Measurements from ENCODE around the gene PABPN1. TPM values are rescaled to one million over a fixed set of nuclear protein-coding genes. Genes with fewer than 3 reads are reported as not detected.

Gene PABPN1
- total and polyA plus RNA-seq, 9 of the 15 experiments (the other 6 are each of a cell fraction or from before 2014, with no cell fraction given): 32.6 to 388 (median 178) TPM

DNA sequence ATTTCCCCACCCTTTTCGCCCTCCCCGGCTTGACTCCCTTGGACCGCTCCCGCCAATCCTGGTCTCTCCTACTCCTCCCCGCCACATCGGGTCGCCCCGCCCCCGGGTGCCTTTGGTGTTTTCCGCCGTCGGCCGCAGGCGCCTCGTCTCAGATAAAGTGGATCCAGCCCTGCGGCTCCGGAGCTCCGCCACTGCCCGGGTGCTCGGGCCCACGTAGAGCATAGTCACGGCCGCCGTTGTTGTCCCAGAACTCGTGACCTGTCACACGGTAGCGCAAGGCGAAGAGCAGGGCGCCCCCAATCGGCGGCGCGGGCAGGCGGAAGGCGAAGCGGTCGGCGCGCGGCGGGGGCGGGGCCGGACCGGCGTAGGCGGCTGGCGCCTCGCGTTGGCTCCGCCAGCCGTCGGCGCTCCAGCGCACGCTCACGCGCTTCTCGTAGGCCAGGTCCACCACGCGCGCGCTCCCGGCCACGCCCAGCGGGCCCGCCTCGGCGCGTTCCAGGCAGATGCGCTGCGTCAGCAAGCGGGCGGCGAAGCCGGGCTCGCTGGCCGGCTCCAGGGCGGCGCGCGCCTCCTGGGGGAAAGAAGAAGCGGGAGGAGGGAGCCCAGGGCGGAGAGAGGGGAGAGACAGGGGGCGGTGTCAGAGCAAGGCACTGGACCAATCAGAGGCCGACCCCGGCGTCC lies 19.8 kb upstream of the PABPN1 start (continued):
- TF ChIP-seq, protein P1, sequence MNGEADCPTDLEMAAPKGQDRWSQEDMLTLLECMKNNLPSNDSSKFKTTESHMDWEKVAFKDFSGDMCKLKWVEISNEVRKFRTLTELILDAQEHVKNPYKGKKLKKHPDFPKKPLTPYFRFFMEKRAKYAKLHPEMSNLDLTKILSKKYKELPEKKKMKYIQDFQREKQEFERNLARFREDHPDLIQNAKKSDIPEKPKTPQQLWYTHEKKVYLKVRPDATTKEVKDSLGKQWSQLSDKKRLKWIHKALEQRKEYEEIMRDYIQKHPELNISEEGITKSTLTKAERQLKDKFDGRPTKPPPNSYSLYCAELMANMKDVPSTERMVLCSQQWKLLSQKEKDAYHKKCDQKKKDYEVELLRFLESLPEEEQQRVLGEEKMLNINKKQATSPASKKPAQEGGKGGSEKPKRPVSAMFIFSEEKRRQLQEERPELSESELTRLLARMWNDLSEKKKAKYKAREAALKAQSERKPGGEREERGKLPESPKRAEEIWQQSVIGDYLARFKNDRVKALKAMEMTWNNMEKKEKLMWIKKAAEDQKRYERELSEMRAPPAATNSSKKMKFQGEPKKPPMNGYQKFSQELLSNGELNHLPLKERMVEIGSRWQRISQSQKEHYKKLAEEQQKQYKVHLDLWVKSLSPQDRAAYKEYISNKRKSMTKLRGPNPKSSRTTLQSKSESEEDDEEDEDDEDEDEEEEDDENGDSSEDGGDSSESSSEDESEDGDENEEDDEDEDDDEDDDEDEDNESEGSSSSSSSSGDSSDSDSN (IDR thresholded peaks at IDR 0.05; ENCODE audit: borderline replicate concordance in 1 of 2, low read depth in 2 of 2, low read length in 2 of 2): peak; percentile 97 to 99
- TF ChIP-seq ZNF121 (CRISPR knock-in tag; conservative IDR thresholded peaks at IDR 0.05) (no peak), MED1 (CRISPR knock-in tag; IDR thresholded peaks at IDR 0.05; ENCODE audit: borderline replicate concordance) (no peak), TGIF2 (CRISPR knock-in tag; IDR thresholded peaks at IDR 0.05) (no peak), ILK (tag; IDR thresholded peaks at IDR 0.05; ENCODE audit: borderline replicate concordance, low read depth) (no peak), NCOR1 (IDR thresholded peaks at IDR 0.05) (no peak), CBX8 (IDR thresholded peaks at IDR 0.05; ENCODE audit: borderline replicate concordance, extremely low read depth, low read depth, low read length, poor library complexity, severe bottlenecking) (no peak), EZH2 (IDR thresholded peaks at IDR 0.05; ENCODE audit: borderline replicate concordance, low read depth, low read length) (no peak), FOXM1 (IDR thresholded peaks at IDR 0.05; ENCODE audit: low read depth) (no peak), FOXM1 (CRISPR knock-in tag; IDR thresholded peaks at IDR 0.05; ENCODE audit: low read depth) (no peak; the same call in 1 of the 2 replicates), MTA2 (IDR thresholded peaks at IDR 0.05; ENCODE audit: low read depth) (no peak), ZBTB7A (IDR thresholded peaks at IDR 0.05; ENCODE audit: borderline replicate concordance, control insufficient read depth, low read depth, low read length) (0 out of 2 replicates have a peak, but pooled peaks have one; percentile 56), FUS (optimal IDR thresholded peaks at IDR 0.05; ENCODE audit: low read depth, low read length) (no peak), CBX5 (IDR thresholded peaks at IDR 0.05; ENCODE audit: borderline replicate concordance, low read depth) (no peak)
- TF ChIP-seq, protein P2, sequence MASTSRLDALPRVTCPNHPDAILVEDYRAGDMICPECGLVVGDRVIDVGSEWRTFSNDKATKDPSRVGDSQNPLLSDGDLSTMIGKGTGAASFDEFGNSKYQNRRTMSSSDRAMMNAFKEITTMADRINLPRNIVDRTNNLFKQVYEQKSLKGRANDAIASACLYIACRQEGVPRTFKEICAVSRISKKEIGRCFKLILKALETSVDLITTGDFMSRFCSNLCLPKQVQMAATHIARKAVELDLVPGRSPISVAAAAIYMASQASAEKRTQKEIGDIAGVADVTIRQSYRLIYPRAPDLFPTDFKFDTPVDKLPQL (IDR thresholded peaks at IDR 0.05; ENCODE audit: extremely low read depth, insufficient read length): no peak
- TF ChIP-seq, protein P3, sequence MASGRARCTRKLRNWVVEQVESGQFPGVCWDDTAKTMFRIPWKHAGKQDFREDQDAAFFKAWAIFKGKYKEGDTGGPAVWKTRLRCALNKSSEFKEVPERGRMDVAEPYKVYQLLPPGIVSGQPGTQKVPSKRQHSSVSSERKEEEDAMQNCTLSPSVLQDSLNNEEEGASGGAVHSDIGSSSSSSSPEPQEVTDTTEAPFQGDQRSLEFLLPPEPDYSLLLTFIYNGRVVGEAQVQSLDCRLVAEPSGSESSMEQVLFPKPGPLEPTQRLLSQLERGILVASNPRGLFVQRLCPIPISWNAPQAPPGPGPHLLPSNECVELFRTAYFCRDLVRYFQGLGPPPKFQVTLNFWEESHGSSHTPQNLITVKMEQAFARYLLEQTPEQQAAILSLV (tag; IDR thresholded peaks at IDR 0.05): no peak
- TF ChIP-seq, protein P4, sequence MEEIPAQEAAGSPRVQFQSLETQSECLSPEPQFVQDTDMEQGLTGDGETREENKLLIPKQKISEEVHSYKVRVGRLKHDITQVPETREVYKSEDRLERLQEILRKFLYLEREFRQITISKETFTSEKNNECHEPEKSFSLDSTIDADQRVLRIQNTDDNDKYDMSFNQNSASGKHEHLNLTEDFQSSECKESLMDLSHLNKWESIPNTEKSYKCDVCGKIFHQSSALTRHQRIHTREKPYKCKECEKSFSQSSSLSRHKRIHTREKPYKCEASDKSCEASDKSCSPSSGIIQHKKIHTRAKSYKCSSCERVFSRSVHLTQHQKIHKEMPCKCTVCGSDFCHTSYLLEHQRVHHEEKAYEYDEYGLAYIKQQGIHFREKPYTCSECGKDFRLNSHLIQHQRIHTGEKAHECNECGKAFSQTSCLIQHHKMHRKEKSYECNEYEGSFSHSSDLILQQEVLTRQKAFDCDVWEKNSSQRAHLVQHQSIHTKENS (CRISPR knock-in tag; IDR thresholded peaks at IDR 0.05): no peak
- TF ChIP-seq, protein P5, sequence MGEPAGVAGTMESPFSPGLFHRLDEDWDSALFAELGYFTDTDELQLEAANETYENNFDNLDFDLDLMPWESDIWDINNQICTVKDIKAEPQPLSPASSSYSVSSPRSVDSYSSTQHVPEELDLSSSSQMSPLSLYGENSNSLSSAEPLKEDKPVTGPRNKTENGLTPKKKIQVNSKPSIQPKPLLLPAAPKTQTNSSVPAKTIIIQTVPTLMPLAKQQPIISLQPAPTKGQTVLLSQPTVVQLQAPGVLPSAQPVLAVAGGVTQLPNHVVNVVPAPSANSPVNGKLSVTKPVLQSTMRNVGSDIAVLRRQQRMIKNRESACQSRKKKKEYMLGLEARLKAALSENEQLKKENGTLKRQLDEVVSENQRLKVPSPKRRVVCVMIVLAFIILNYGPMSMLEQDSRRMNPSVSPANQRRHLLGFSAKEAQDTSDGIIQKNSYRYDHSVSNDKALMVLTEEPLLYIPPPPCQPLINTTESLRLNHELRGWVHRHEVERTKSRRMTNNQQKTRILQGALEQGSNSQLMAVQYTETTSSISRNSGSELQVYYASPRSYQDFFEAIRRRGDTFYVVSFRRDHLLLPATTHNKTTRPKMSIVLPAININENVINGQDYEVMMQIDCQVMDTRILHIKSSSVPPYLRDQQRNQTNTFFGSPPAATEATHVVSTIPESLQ (CRISPR knock-in tag; IDR thresholded peaks at IDR 0.05): no peak
- TF ChIP-seq, protein P6, sequence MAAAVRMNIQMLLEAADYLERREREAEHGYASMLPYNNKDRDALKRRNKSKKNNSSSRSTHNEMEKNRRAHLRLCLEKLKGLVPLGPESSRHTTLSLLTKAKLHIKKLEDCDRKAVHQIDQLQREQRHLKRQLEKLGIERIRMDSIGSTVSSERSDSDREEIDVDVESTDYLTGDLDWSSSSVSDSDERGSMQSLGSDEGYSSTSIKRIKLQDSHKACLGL (CRISPR knock-in tag; IDR thresholded peaks at IDR 0.05; ENCODE audit: borderline replicate concordance, poor library complexity, severe bottlenecking): no peak

All from K562 (cell line).